ENCODE data around the gene IL16. TPM values are rescaled to one million over a fixed set of nuclear protein-coding genes. Genes with fewer than 3 reads are reported as not detected.
A peak's percentile ranks its signal among the peaks of the same experiment; 100 is the strongest.

The IL16 gene
- total RNA-seq, 4 donors from 2014 or later, result 9.7 to 15.2 (median 10.9) TPM

DNA sequence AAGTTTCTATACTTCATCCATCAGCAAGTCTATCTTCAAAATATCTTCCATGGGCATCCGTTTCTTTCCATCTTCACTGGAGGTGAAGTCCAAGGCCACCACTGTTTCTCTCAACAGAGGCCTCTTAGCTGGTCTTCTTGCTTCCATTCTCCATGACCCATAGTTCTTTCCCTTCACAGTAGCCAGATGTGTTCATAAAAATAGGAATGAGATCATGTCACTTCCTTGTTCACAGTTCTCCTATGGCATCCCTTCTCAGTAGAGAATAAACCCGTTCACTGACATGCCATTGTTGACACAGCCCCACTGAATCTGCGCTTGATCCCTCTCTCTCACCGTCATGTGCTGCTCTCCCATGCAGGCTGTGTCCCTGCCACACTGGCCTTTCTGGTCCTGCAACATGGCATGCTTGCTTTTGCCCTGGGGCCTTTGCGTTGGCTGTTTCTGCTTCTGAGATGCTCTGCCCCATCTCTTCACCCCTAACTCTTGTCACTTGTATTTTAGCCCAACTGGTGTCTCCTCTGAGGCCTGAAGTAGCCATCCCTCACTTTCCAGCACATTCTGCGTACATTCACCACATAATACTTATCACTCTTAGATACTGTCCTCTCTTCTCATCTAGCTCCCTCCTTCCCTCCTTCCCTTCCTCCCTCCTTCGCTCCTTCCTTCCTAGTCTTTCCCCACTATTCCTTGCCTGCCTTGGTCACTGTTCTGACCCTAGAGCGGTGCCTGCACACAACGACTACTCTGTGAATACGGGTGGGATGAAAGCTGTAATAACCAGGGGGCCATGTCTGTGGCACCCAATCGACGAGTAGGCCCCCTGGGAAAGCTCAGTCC lies 85.3 kb downstream of the IL16 start:
- no peak overlapping the region for H3K4me3 ChIP-seq (ENCODE audit: low read depth, poor library complexity, severe bottlenecking)
- TF ChIP-seq CTCF (IDR thresholded peaks at IDR 0.05), result no peak
- no peak for TF ChIP-seq POLR2A (IDR thresholded peaks at IDR 0.05)
- intact Hi-C loops (cut with DNase I; ENCODE audit: low total_unique reads), result no loop called here
- DNase-seq (ENCODE audit: low spot score in 2 of 2), result peak in 1 of 2 donors; percentile 69
- WGBS, 2 donors, result 82 to 83% methylated on average over 12 of the region's 12 CpGs

- intact Hi-C loops (cut with DNase I; ENCODE audit: low total_unique reads), result no loop called here
- 94 to 96% methylated on average over 18 of the region's 18 CpGs for WGBS, 2 donors
- no peak for DNase-seq (ENCODE audit: low spot score in 2 of 2)
- TF ChIP-seq POLR2A (IDR thresholded peaks at IDR 0.05), result no peak
- TF ChIP-seq CTCF (IDR thresholded peaks at IDR 0.05), result no peak
- H3K4me3 ChIP-seq (ENCODE audit: low read depth, poor library complexity, severe bottlenecking), result no peak overlapping the region
Measured at GRCh38 chr15:81282606-81282895, 85.9 kb downstream of the IL16 start.

GRCh38 chr15:81282911-81283310 lies 86.2 kb downstream of the IL16 start:
- no peak overlapping the region for H3K4me3 ChIP-seq (ENCODE audit: low read depth, poor library complexity, severe bottlenecking)
- peak in 1 of 2 donors; percentile 65 for DNase-seq (ENCODE audit: low spot score in 2 of 2)
- no peak for TF ChIP-seq CTCF (IDR thresholded peaks at IDR 0.05)
- TF ChIP-seq POLR2A (IDR thresholded peaks at IDR 0.05), result no peak
- intact Hi-C loops (cut with DNase I; ENCODE audit: low total_unique reads), result no loop called here
- 88 to 99% methylated on average over 5 of the region's 5 CpGs for WGBS, 2 donors

DNA sequence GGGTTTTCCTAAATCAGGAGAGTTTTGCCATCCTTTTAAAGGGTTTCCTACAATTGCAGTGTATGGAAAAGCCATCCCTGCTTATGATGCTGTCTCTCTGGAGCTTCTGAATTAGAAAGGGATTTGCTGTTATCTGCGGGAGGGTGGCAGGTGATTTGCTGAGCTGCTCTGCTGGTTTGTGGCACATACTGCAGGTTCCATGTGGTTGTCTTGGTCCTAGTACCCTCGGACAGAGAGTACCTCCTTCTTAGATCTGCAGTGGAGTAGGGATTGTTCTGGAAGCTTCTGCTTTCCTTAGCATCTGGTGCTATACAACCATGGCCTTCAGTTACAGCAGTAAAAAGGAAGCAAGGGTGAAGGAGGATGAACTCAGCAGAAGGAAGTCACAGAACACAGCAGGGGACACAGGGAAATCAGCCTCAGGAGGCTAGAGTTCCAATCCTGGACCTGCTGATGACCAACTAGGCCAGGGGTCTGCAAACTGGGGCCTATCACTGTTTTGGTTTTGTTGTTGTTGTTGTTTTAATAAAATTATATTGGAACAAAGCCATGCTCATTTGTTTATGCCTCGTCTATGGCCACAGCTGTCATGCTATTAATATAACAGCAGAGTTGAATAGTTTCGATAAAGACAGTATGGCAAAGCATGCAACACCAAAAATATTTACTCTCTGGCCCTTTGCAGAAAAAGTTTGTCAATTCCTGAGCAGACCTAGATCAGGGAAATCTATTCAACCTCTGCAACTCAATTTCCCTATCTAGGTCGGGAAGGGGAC lies 87.8 kb downstream of the IL16 start:
- TF ChIP-seq POLR2A (IDR thresholded peaks at IDR 0.05) (no peak), CTCF (IDR thresholded peaks at IDR 0.05) (no peak)
- WGBS, 2 donors, result 74 to 76% methylated on average over 5 of the region's 5 CpGs
- intact Hi-C loops (cut with DNase I; ENCODE audit: low total_unique reads), result no loop called here
- DNase-seq (ENCODE audit: low spot score in 2 of 2), result peak in 1 of 2 donors; percentile 62
- H3K4me3 ChIP-seq (ENCODE audit: low read depth, poor library complexity, severe bottlenecking), result no peak overlapping the region

DNA sequence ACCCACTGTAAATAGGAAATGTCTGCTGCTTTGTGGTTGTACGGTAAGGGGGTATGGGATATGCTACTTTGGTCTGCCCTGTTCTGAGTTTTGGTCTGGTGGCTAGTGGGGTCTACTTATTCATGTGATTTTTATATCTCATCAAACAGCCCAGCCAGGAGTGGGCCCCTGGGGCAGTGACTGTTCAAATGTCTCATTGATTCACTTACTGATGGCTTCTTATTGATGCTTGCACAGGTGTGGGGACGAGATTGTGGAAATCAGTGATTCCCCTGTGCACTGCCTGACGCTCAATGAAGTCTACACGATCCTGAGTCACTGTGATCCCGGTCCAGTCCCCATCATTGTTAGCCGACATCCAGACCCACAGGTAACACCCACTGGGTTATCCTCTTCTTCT lies 88.8 kb downstream of the IL16 start:
- H3K4me3 ChIP-seq (ENCODE audit: low read depth, poor library complexity, severe bottlenecking), result no peak overlapping the region
- DNase-seq (ENCODE audit: low spot score in 2 of 2), result peak in 1 of 2 donors; percentile 32
- WGBS, 2 donors, result 95% methylated on average over 6 of the region's 6 CpGs
- intact Hi-C loops (cut with DNase I; ENCODE audit: low total_unique reads), result no loop called here
- TF ChIP-seq CTCF (IDR thresholded peaks at IDR 0.05) (no peak), POLR2A (IDR thresholded peaks at IDR 0.05) (no peak)
